Liver (tissue), 9 donors: ENCODE results near the gene AP3B1. TPM values are rescaled to one million over a fixed set of nuclear protein-coding genes. Genes with fewer than 3 reads are reported as not detected.

Source experiments
- DNase-seq: peaks from one replicate; pipeline ENCODE4 v3.0.0-alpha.2; 2017; ENCODE audit warnings: low spot score
- H3K27ac ChIP-seq, 2 donors: one replicate each; pipeline ENCODE4 v1.7.0; 2013; ENCODE audit warnings: inconsistent platforms in 2 of 2, low read length in 2 of 2, control low read depth in 1 of 2, low read depth in 1 of 2, mild to moderate bottlenecking in 1 of 2
- H3K27me3 ChIP-seq, 4 donors: one replicate each; pipeline versions ENCODE4 v1.6.1 to v1.7.0; 2013; ENCODE audit warnings: low read length in 3 of 4, inconsistent platforms in 1 of 4, mild to moderate bottlenecking in 1 of 4, moderate library complexity in 1 of 4; ENCODE audit not compliant: control insufficient read depth in 4 of 4, insufficient read depth in 4 of 4
- H3K36me3 ChIP-seq, 4 donors: one replicate each; pipeline versions ENCODE4 v1.6.1 to v1.7.0; 2013; ENCODE audit warnings: low read length in 3 of 4, mild to moderate bottlenecking in 3 of 4, low read depth in 1 of 4, moderate library complexity in 1 of 4; ENCODE audit not compliant: control insufficient read depth in 4 of 4, insufficient read depth in 3 of 4
- H3K4me1 ChIP-seq, 4 donors: one replicate each; pipeline versions ENCODE4 v1.6.1 to v1.7.0; 2013; ENCODE audit warnings: low read length in 3 of 4, mild to moderate bottlenecking in 3 of 4, moderate library complexity in 1 of 4; ENCODE audit not compliant: control insufficient read depth in 4 of 4, insufficient read depth in 4 of 4
- H3K4me3 ChIP-seq, 3 donors: one replicate each; pipeline versions ENCODE4 v1.6.1 to v1.7.0; 2013; ENCODE audit warnings: low read length in 3 of 3, control low read depth in 1 of 3, low read depth in 1 of 3, mild to moderate bottlenecking in 1 of 3
- H3K9ac ChIP-seq, 2 donors: one replicate each; pipeline ENCODE4 v1.7.0; 2013; ENCODE audit warnings: low read length in 2 of 2, mild to moderate bottlenecking in 2 of 2, moderate library complexity in 2 of 2, control low read depth in 1 of 2, low read depth in 1 of 2
- H3K9me3 ChIP-seq, 4 donors: one replicate each; pipeline versions ENCODE4 v1.6.1 to v1.7.0; 2013; ENCODE audit warnings: low read length in 3 of 4; ENCODE audit not compliant: control insufficient read depth in 4 of 4
- CTCF ChIP-seq: fragments of 150-350 bp; IDR thresholded peaks from 2 replicates; pipeline ENCODE4 v1.5.1; 2017; ENCODE audit warnings: improper control_type of control experiment, low read depth, low read length; ENCODE audit not compliant: missing input control
- EGR1 ChIP-seq, 2 donors: IDR thresholded peaks; 2 replicates each; pipeline ENCODE4 v1.6.1; 2016 to 2018; ENCODE audit warnings: antibody characterized with exemption in 2 of 2, low read depth in 2 of 2
- FOXA2 ChIP-seq: IDR thresholded peaks from 2 replicates; pipeline ENCODE4 v1.6.1; 2016; ENCODE audit warnings: antibody characterized with exemption
- GABPA ChIP-seq, 2 donors: IDR thresholded peaks in 1 of 2; conservative IDR thresholded peaks in 1 of 2; 2 replicates each; pipeline ENCODE4 v1.6.1; 2016; ENCODE audit warnings: antibody characterized with exemption in 2 of 2, mild to moderate bottlenecking in 1 of 2, moderate library complexity in 1 of 2
- HNF4A ChIP-seq, 2 donors: conservative IDR thresholded peaks; 2 replicates each; pipeline ENCODE4 v1.6.1; 2016; ENCODE audit warnings: antibody characterized with exemption in 2 of 2, mild to moderate bottlenecking in 2 of 2
- HNF4G ChIP-seq: IDR thresholded peaks from 2 replicates; pipeline ENCODE4 v1.6.1; 2016; ENCODE audit warnings: antibody characterized with exemption
- JUND ChIP-seq, 2 donors: IDR thresholded peaks; 2 replicates each; pipeline ENCODE4 v1.6.1; 2016; ENCODE audit warnings: antibody characterized with exemption in 2 of 2
- MAX ChIP-seq: IDR thresholded peaks from 2 replicates; pipeline ENCODE4 v1.6.1; 2016; ENCODE audit warnings: antibody characterized with exemption
- NR2F2 ChIP-seq: IDR thresholded peaks from 2 replicates; pipeline ENCODE4 v1.6.1; 2016; ENCODE audit warnings: antibody characterized with exemption
- REST ChIP-seq: IDR thresholded peaks from 2 replicates; pipeline ENCODE4 v1.6.1; 2016; ENCODE audit warnings: antibody characterized with exemption, mild to moderate bottlenecking
- RXRA ChIP-seq, 2 donors: IDR thresholded peaks; 2 replicates each; pipeline ENCODE4 v1.6.1; 2017 to 2018; ENCODE audit warnings: antibody characterized with exemption in 2 of 2, mild to moderate bottlenecking in 1 of 2
- SP1 ChIP-seq: IDR thresholded peaks from 2 replicates; pipeline ENCODE4 v1.6.1; 2018; ENCODE audit warnings: antibody characterized with exemption, mild to moderate bottlenecking
- TAF1 ChIP-seq: conservative IDR thresholded peaks from 2 replicates; pipeline ENCODE4 v1.6.1; 2016; ENCODE audit warnings: antibody characterized with exemption, mild to moderate bottlenecking
- YY1 ChIP-seq: IDR thresholded peaks from 2 replicates; pipeline ENCODE4 v1.6.1; 2016; ENCODE audit warnings: antibody characterized with exemption, mild to moderate bottlenecking
- ZBTB33 ChIP-seq: IDR thresholded peaks from 2 replicates; pipeline ENCODE4 v1.6.1; 2016; ENCODE audit warnings: antibody characterized with exemption
- WGBS: extraction: QIAGEN DNeasy Blood & Tissue Kit; methylation state at CpG from one replicate; pipeline ENCODE4 v1.1.7; 2013; 5-methylcytosine and 5-hydroxymethylcytosine counted together
- polyA plus RNA-seq, 2 donors: library from polyadenylated mRNA; stranded (reverse) in 1 of 2; unstranded in 1 of 2; fragments of 200-250 nt in 1 of 2; fragments of >200 nt in 1 of 2; fragmentation: Nextera tagmentation in 1 of 2; extraction: Ambion mirVana in 1 of 2; gene quantifications; one replicate each; pipeline versions ENCODE4 v1.2.1 to v1.2.3, GENCODE V29; 2013 to 2015
- total RNA-seq, 2 donors: library from RNA; depleted of rRNA; stranded (reverse); fragments of >200 nt; gene quantifications; one replicate each; pipeline ENCODE4 v1.2.3, GENCODE V29; 2014
- donor health status: healthy.
- donor health status: healthy.
- donor health status: healthy.
- donor health status: healthy.
- donor health status: healthy.

The AP3B1 gene
- total and polyA plus RNA-seq, 4 donors = 8.2 to 23.1 (median 14.4) TPM

GRCh38 chr5:78331523-78332080 lies 37.1 kb upstream of the AP3B1 start:
- TF ChIP-seq HNF4G (no peak), JUND (IDR thresholded peaks at IDR 0.05) (no peak), REST (no peak), HNF4A (conservative IDR thresholded peaks at IDR 0.05) (no peak), RXRA (IDR thresholded peaks at IDR 0.05) (no peak), SP1 (no peak), ZBTB33 (no peak), TAF1 (no peak), YY1 (no peak), EGR1 (IDR thresholded peaks at IDR 0.05; ENCODE audit: low read depth in 2 of 2) (no peak), CTCF (no peak)
- no peak for DNase-seq
- Histone ChIP-seq H3K9ac (no peak overlapping the region), H3K27ac (no peak overlapping the region), H3K4me3 (no peak overlapping the region), H3K9me3 (no peaks in the 10 kb centered on the region), H3K27me3 (no peaks in the 10 kb centered on the region), H3K4me1 (no peaks in the 10 kb centered on the region), H3K36me3 (no peaks in the 10 kb centered on the region)

DNA sequence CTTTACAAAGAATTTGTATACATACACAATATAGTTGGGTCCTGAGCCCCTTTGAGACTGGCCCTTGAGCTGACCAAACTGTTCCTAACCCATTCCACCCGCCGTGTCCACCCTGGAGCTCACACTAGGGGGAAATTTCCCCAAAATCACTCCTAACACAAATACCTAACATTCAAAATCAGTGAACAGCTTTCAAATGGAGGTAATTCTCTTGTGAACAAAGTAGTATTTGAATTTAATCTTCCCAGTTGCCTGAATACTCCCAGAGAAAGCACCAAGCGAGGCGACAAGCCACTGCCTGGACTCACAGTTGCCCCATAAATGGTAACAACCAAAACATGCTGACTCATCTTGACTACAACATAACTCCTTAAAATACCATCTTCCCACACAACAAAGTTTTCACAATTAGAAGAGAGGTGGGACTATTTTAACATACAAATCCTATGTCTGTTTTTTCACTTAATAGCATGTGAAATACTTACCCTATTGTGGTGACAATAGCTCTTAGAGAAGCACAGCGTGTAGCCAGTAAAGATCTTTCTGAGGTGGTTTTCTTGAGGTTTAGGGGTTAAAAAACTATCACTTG lies 34.2 kb upstream of the AP3B1 start:
- Histone ChIP-seq H3K36me3 (no peaks in the 10 kb centered on the region), H3K27me3 (no peaks in the 10 kb centered on the region), H3K9me3 (no peaks in the 10 kb centered on the region), H3K4me1 (no peaks in the 10 kb centered on the region), H3K27ac (no peak overlapping the region), H3K4me3 (no peak overlapping the region), H3K9ac (no peak overlapping the region)
- TF ChIP-seq NR2F2 (no peak), HNF4A (conservative IDR thresholded peaks at IDR 0.05) (no peak), GABPA (IDR thresholded peaks at IDR 0.05 in 1 of 2, conservative IDR thresholded peaks at IDR 0.05 in 1 of 2) (no peak), FOXA2 (no peak), CTCF (no peak), MAX (no peak), REST (no peak), YY1 (no peak)
- DNase-seq = no peak
- WGBS = 93% methylated on average over 5 of the region's 5 CpGs
